ENCODE results near the gene NUP42. TPM values are rescaled to one million over a fixed set of nuclear protein-coding genes. Genes with fewer than 3 reads are reported as not detected.

NUP42 gene
- total RNA-seq (10 to 100 TPM; 37.1 to 51.9 (median 43.9) TPM), polyA plus RNA-seq (10 to 100 TPM; 39.9 to 44.1 (median 43.4) TPM)
- long read RNA-seq, donor 1, transcript NUPL2-201 (7 exons, 1,795 nt) = major isoform, 12 of 16 reads
- long read RNA-seq, donor 1, partial matches to known transcripts = 0 of 16 reads
- long read RNA-seq, donor 1, other reads (novel, unspliced or antisense) = 0 of 16 reads
- long read RNA-seq, donor 2, transcript NUPL2-201 (7 exons, 1,795 nt) = major isoform, 5 of 9 reads
- long read RNA-seq, donor 2, partial matches to known transcripts = 0 of 9 reads
- long read RNA-seq, donor 2, other reads (novel, unspliced or antisense) = 0 of 9 reads

- Histone ChIP-seq H3K36me3 (peaks cover 0 to 23% (median 13%) of the 10 kb centered on the region in 6 donors), H3K4me3 (peak within 1 kb of the TSS; percentile 72 to 96 (median 88)), H3K9me3 (no peaks in the 10 kb centered on the region), H3K27me3 (replicated peaks in 1 of 7) (no peaks in the 10 kb centered on the region), H3K27ac (peak within 1 kb of the TSS; percentile 90 to 96 (median 94)), H3K4me1 (peaks cover 17 to 56% (median 40%) of the 10 kb centered on the region in 6 donors)
- peak; percentile 98 for DNase-seq
- TF ChIP-seq POLR2AphosphoS5 (IDR thresholded peaks at IDR 0.05) (peak; percentile 97 to 98 (median 97)), CTCF (IDR thresholded peaks at IDR 0.05 in 8 of 11, conservative IDR thresholded peaks at IDR 0.05 in 3 of 11) (peak in 4 of 11 experiments; percentile 8 to 37 (median 13)), POLR2A (IDR thresholded peaks at IDR 0.05) (peak; percentile 41 to 79 (median 42))
- intact Hi-C loops (cut with DNase I; ENCODE audit: low total_unique reads) = loop anchor here (5.0 kb wide), 1 partner anchor 75 kb away; the partner anchor contains the start of gene KLHL7
- 0 to 1% (median 0%) methylated on average over 61 to 63 of the region's 63 CpGs for WGBS, 5 donors
These were observed at the start of gene NUP42 for GRCh38 chr7:23181684-23182553. Gene NUP42, plus strand, starts transcription at chr7:23182048. Its CDS starts 38 bp downstream, at chr7:23182086.

- Histone ChIP-seq H3K36me3 (peaks cover 2 to 32% (median 7%) of the 10 kb centered on the region in 6 donors), H3K27ac (no peak overlapping the region), H3K9me3 (peaks cover 0 to 8% (median 5%) of the 10 kb centered on the region in 8 donors), H3K27me3 (replicated peaks in 1 of 7) (no peaks in the 10 kb centered on the region), H3K4me3 (no peak overlapping the region), H3K4me1 (no peaks in the 10 kb centered on the region)
- no peak for DNase-seq
- intact Hi-C loops (cut with DNase I; ENCODE audit: low total_unique reads) = no loop called here
- TF ChIP-seq POLR2A (IDR thresholded peaks at IDR 0.05) (no peak), CTCF (IDR thresholded peaks at IDR 0.05 in 8 of 11, conservative IDR thresholded peaks at IDR 0.05 in 3 of 11) (no peak), POLR2AphosphoS5 (IDR thresholded peaks at IDR 0.05) (no peak)
These were observed 48.1 kb upstream of the NUP42 start for GRCh38 chr7:23133797-23134196.

- no peaks in the 10 kb centered on the region for H3K27me3 ChIP-seq (replicated peaks in 1 of 7)
- H3K9me3 ChIP-seq = peaks cover 0 to 8% (median 5%) of the 10 kb centered on the region in 8 donors
- H3K4me1 ChIP-seq = no peaks in the 10 kb centered on the region
- TF ChIP-seq POLR2AphosphoS5 (IDR thresholded peaks at IDR 0.05) (no peak), POLR2A (IDR thresholded peaks at IDR 0.05) (no peak), CTCF (IDR thresholded peaks at IDR 0.05 in 8 of 11, conservative IDR thresholded peaks at IDR 0.05 in 3 of 11) (no peak)
- no peak overlapping the region for H3K4me3 ChIP-seq
- no peak for DNase-seq
- intact Hi-C loops (cut with DNase I; ENCODE audit: low total_unique reads) = no loop called here
- H3K36me3 ChIP-seq = peaks cover 0 to 18% (median 2%) of the 10 kb centered on the region in 6 donors
- H3K27ac ChIP-seq = no peak overlapping the region
- 73 to 81% (median 77%) methylated on average over 1 of the region's 1 CpG for WGBS, 5 donors
These were observed 46.1 kb upstream of the NUP42 start for GRCh38 chr7:23135755-23136154.

All from spleen (tissue), 13 donors.